Neural cell (in vitro differentiated cells): ENCODE results near the gene LRRK1. TPM values are rescaled to one million over a fixed set of nuclear protein-coding genes. Genes with fewer than 3 reads are reported as not detected.

Experiments
- H2AFZ ChIP-seq: fragments of 200-600, 300-800 bp; sonication (generic), shearing (Covaris generic); 2 replicates; pipeline ENCODE4 v1.6.0; 2014; ENCODE audit warnings: low read depth, mild to moderate bottlenecking, antibody characterized with exemption, low read length, moderate library complexity
- H3F3A ChIP-seq: fragments of 200-600 bp; shearing (Covaris generic); 2 replicates; pipeline ENCODE4 v1.6.1; 2016; ENCODE audit warnings: mild to moderate bottlenecking, moderate library complexity, mixed read lengths, antibody characterized with exemption, low read length; ENCODE audit not compliant: insufficient read depth, poor library complexity, severe bottlenecking
- H3K27ac ChIP-seq: fragments of 200-600, 300-800 bp; sonication (generic), shearing (Covaris generic); 2 replicates; pipeline ENCODE4 v1.5.1; 2014; ENCODE audit warnings: mild to moderate bottlenecking, low read length, moderate library complexity
- H3K27me3 ChIP-seq: fragments of 300-800, 200-600 bp; sonication (generic), shearing (Covaris generic); 2 replicates; pipeline ENCODE4 v1.6.0; 2014; ENCODE audit warnings: mild to moderate bottlenecking, low read depth, low read length, moderate library complexity; ENCODE audit not compliant: insufficient read depth
- H3K36me3 ChIP-seq: fragments of 300-800, 200-600 bp; sonication (generic), shearing (Covaris generic); 2 replicates; pipeline ENCODE4 v1.5.1; 2014; ENCODE audit warnings: mild to moderate bottlenecking, antibody characterized with exemption, low read length, moderate library complexity; ENCODE audit not compliant: insufficient read depth
- H3K4me2 ChIP-seq: fragments of 300-800, 200-600 bp; sonication (generic), shearing (Covaris generic); 2 replicates; pipeline ENCODE4 v1.6.0; 2014; ENCODE audit warnings: mild to moderate bottlenecking, low read length
- H3K4me3 ChIP-seq: fragments of 300-800, 200-600 bp; sonication (generic), shearing (Covaris generic); 2 replicates; pipeline ENCODE4 v1.5.1; 2014; ENCODE audit warnings: mild to moderate bottlenecking, low read length, moderate library complexity
- H3K79me2 ChIP-seq: fragments of 200-600 bp; shearing (Covaris generic); replicated peaks from 2 replicates; pipeline ENCODE4 v1.6.0; 2014; ENCODE audit warnings: mild to moderate bottlenecking, low read length, moderate library complexity; ENCODE audit not compliant: insufficient read depth
- H3K9ac ChIP-seq: fragments of 300-800, 200-600 bp; sonication (generic), shearing (Covaris generic); 2 replicates; pipeline ENCODE4 v1.6.1; 2016; ENCODE audit warnings: mild to moderate bottlenecking, low read length, mixed read lengths
- H3K9me2 ChIP-seq: fragments of 200-600 bp; shearing (Covaris generic); 2 replicates; pipeline ENCODE4 v1.6.1; 2016; ENCODE audit warnings: mild to moderate bottlenecking, low read length, mixed read lengths; ENCODE audit not compliant: insufficient read depth
- H3K9me3 ChIP-seq: fragments of 200-600, 300-800 bp; sonication (generic), shearing (Covaris generic); 2 replicates; pipeline ENCODE4 v1.6.1; 2016; ENCODE audit warnings: mild to moderate bottlenecking, mixed run types, low read length, moderate library complexity, mixed read lengths
- H4K20me1 ChIP-seq: fragments of 200-600 bp; shearing (Covaris generic); 2 replicates; pipeline ENCODE4 v1.6.1; 2016; ENCODE audit warnings: mild to moderate bottlenecking, mixed run types; ENCODE audit not compliant: insufficient read depth
- EP300 ChIP-seq: fragments of 450-650 bp; conservative IDR thresholded peaks from 2 replicates; pipeline ENCODE4 v1.6.1; 2014; ENCODE audit warnings: antibody characterized with exemption, mild to moderate bottlenecking, moderate library complexity; ENCODE audit not compliant: poor library complexity, severe bottlenecking
- EZH2 ChIP-seq: fragments of 200-600, 300-800 bp; shearing (Covaris generic), sonication (generic); IDR thresholded peaks from 2 replicates; pipeline ENCODE4 v1.6.1; 2014; ENCODE audit warnings: antibody characterized with exemption, low read length, borderline replicate concordance, mild to moderate bottlenecking; ENCODE audit not compliant: insufficient read depth, poor library complexity, severe bottlenecking
- MXI1 ChIP-seq: fragments of 450-650 bp; conservative IDR thresholded peaks from 2 replicates; pipeline ENCODE4 v1.6.1; 2014; ENCODE audit warnings: antibody characterized with exemption, mild to moderate bottlenecking; ENCODE audit not compliant: poor library complexity, severe bottlenecking
- POLR2AphosphoS5 ChIP-seq: IDR thresholded peaks from 2 replicates; pipeline ENCODE4 v1.6.1; 2012
- RAD21 ChIP-seq: fragments of 450-650 bp; conservative IDR thresholded peaks from 2 replicates; pipeline ENCODE4 v1.6.1; 2014; ENCODE audit warnings: antibody characterized with exemption, mild to moderate bottlenecking, moderate library complexity
- SMC3 ChIP-seq: fragments of 450-650 bp; conservative IDR thresholded peaks from 2 replicates; pipeline ENCODE4 v1.6.1; 2014; ENCODE audit warnings: antibody characterized with exemption, mild to moderate bottlenecking, moderate library complexity; ENCODE audit not compliant: poor library complexity
- TAF1 ChIP-seq: IDR thresholded peaks from 2 replicates; pipeline ENCODE4 v1.6.1; 2012; ENCODE audit warnings: low read depth
- polyA plus RNA-seq: library from polyadenylated mRNA; depleted of rRNA; stranded (reverse); fragments of >200 nt; gene quantifications from 2 replicates; pipeline ENCODE4 v1.2.3, GENCODE V29; 2014
- TF ChIP-seq, protein P1 (sequence below): IDR thresholded peaks from 2 replicates; pipeline ENCODE4 v1.6.1; 2012; ENCODE audit warnings: borderline replicate concordance
- TF ChIP-seq, protein P2 (sequence below): fragments of 450-650 bp; IDR thresholded peaks from 2 replicates; pipeline ENCODE4 v1.5.1; 2014; ENCODE audit warnings: antibody characterized with exemption, mild to moderate bottlenecking, moderate library complexity; ENCODE audit not compliant: poor library complexity, severe bottlenecking

LRRK1 gene
- polyA plus RNA-seq, 1 donor from 2014 or later: 0.06 TPM

DNA sequence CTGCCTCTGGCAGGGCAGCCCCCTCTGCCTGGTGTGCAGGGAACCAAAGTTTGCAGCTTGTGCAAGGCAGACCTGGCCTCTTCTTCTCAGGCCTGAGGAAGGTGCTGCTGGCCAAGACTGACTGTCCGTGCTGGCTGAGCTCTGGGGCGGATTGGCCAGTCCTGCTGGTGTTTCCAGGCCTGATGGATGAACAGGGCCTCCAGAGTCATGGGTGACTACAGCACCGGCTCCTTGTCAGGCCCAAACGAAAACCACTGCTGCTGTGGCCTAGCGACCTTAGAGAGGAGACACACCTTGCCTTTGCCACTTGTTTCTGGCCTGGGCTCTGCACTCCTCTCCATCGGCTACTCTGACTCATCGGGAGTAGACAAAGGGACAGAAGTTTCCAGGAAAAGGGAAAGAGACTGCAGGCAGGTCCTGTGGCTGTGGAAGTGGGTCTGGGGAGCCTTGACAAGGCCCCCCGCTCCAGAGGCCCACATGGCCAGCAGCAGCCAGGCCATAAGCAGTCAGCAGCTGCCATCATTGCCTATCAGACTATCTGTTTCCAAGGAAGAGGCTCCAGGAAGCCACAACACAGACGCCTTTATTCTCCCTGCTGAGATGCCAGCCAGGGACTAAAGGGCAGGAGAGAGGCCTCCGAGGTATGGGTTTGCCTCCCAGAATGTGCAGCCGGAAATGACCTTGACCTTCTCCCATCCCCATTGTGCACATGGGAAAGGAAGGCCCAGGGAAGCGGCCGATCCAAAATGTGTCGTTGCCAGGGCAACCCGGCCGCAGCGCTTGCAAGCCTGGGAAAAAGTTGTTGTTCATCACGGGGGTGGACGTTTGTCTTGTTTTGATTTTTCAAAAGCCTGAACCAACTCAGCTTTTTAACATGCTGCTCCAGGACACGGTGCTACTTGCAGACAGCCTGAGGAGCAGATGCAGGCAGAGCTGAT lies 172.2 kb downstream of the LRRK1 start:
- H3K36me3 ChIP-seq: no peaks in the 10 kb centered on the region
- no peaks in the 10 kb centered on the region for H4K20me1 ChIP-seq
- H3K9me3 ChIP-seq: no peaks in the 10 kb centered on the region
- no peak overlapping the region for H3K4me3 ChIP-seq
- H3K9me2 ChIP-seq: no peaks in the 10 kb centered on the region
- H3K9ac ChIP-seq: no peak overlapping the region
- H3K27me3 ChIP-seq: no peaks in the 10 kb centered on the region
- H3K27ac ChIP-seq: no peak overlapping the region
- TF ChIP-seq TAF1 (no peak), SMC3 (no peak), EP300 (no peak), MXI1 (no peak), EZH2 (no peak), RAD21 (no peak), POLR2AphosphoS5 (no peak)
- TF ChIP-seq, protein P1, sequence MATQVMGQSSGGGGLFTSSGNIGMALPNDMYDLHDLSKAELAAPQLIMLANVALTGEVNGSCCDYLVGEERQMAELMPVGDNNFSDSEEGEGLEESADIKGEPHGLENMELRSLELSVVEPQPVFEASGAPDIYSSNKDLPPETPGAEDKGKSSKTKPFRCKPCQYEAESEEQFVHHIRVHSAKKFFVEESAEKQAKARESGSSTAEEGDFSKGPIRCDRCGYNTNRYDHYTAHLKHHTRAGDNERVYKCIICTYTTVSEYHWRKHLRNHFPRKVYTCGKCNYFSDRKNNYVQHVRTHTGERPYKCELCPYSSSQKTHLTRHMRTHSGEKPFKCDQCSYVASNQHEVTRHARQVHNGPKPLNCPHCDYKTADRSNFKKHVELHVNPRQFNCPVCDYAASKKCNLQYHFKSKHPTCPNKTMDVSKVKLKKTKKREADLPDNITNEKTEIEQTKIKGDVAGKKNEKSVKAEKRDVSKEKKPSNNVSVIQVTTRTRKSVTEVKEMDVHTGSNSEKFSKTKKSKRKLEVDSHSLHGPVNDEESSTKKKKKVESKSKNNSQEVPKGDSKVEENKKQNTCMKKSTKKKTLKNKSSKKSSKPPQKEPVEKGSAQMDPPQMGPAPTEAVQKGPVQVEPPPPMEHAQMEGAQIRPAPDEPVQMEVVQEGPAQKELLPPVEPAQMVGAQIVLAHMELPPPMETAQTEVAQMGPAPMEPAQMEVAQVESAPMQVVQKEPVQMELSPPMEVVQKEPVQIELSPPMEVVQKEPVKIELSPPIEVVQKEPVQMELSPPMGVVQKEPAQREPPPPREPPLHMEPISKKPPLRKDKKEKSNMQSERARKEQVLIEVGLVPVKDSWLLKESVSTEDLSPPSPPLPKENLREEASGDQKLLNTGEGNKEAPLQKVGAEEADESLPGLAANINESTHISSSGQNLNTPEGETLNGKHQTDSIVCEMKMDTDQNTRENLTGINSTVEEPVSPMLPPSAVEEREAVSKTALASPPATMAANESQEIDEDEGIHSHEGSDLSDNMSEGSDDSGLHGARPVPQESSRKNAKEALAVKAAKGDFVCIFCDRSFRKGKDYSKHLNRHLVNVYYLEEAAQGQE: no peak
- TF ChIP-seq, protein P2, sequence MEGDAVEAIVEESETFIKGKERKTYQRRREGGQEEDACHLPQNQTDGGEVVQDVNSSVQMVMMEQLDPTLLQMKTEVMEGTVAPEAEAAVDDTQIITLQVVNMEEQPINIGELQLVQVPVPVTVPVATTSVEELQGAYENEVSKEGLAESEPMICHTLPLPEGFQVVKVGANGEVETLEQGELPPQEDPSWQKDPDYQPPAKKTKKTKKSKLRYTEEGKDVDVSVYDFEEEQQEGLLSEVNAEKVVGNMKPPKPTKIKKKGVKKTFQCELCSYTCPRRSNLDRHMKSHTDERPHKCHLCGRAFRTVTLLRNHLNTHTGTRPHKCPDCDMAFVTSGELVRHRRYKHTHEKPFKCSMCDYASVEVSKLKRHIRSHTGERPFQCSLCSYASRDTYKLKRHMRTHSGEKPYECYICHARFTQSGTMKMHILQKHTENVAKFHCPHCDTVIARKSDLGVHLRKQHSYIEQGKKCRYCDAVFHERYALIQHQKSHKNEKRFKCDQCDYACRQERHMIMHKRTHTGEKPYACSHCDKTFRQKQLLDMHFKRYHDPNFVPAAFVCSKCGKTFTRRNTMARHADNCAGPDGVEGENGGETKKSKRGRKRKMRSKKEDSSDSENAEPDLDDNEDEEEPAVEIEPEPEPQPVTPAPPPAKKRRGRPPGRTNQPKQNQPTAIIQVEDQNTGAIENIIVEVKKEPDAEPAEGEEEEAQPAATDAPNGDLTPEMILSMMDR: no peak
- H2AFZ ChIP-seq: no peak overlapping the region
- H3K79me2 ChIP-seq: no peaks in the 10 kb centered on the region
- no peaks in the 10 kb centered on the region for H3F3A ChIP-seq
- H3K4me2 ChIP-seq: no peak overlapping the region

DNA sequence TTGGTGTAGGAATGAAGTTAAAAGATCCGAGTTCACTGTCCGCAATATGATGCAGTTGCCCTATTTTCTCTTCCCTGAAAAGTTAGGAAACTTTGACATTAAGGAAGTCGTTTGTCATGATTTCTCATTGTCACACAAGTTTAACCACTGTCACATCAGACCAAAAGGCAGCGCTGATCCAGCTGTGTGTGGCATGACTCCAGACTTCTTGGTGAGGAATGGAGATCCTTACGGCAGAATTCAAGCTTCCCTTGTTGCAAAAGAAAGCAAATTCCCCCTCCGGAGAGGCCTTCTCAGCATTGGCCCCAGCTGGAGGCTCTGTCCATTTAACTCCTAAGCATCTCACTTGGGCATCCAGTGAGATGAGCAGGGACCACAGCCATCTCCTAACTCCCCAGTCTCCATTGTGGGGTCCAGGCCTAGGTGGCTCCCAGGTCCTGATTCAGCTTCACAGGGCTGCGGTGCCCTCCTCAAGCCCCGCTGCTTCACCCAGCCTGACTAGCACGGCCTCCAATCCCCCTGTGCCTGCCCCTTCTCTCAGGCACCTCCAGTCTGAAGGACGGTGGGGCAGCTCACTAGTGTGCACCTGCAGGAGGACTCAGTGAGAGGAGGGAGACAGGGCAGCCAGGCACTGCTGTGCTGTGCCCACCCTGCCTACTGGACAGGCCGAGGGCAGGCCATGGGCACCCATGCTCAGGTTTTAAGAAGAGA lies 173.2 kb downstream of the LRRK1 start:
- Histone ChIP-seq H3K27ac (no peak overlapping the region), H3K9me2 (no peaks in the 10 kb centered on the region), H3K9me3 (no peaks in the 10 kb centered on the region), H3K79me2 (no peaks in the 10 kb centered on the region), H3K36me3 (no peaks in the 10 kb centered on the region), H3K4me3 (no peak overlapping the region), H3K27me3 (no peaks in the 10 kb centered on the region), H3K4me2 (no peak overlapping the region), H4K20me1 (no peaks in the 10 kb centered on the region), H2AFZ (no peak overlapping the region), H3K9ac (no peak overlapping the region), H3F3A (no peaks in the 10 kb centered on the region)
- TF ChIP-seq SMC3: no peak
- TF ChIP-seq EP300: no peak
- TF ChIP-seq, protein P2: no peak
- TF ChIP-seq EZH2: no peak
- TF ChIP-seq, protein P1: no peak
- no peak for TF ChIP-seq RAD21
- no peak for TF ChIP-seq MXI1
- TF ChIP-seq POLR2AphosphoS5: no peak
- no peak for TF ChIP-seq TAF1
